Measurements from ENCODE around the gene OSBPL10. TPM values are rescaled to one million over a fixed set of nuclear protein-coding genes. Genes with fewer than 3 reads are reported as not detected.
"Not testable (repeated sequence)": the region's sequence is repeated elsewhere in the genome, so short reads cannot be mapped to it uniquely, and the experiment has no call there.

OSBPL10 gene
- polyA plus RNA-seq, 2 of the 4 experiments (the other 2 are of a cell fraction): 9.2 to 17.0 TPM

GRCh38 chr3:31861826-31862225 is 119.2 kb downstream of the OSBPL10 start:
- no peak for TF ChIP-seq EHF (CRISPR knock-in tag; IDR thresholded peaks at IDR 0.05)
- no peak for DNase-seq (ENCODE audit: low read depth in 1 of 2, low spot score in 1 of 2)
- Histone ChIP-seq H3K4me1 (no peaks in the 10 kb centered on the region), H3K9me3 (no peaks in the 10 kb centered on the region), H3K27ac (no peak overlapping the region), H3K4me3 (no peak overlapping the region), H3K4me2 (no peak overlapping the region)
- FAIRE-seq: no peak
- ChIA-PET POLR2A (no interaction called here), CTCF (no interaction called here)
- WGBS (ENCODE audit: missing lambda C conversion rate): 89% methylated on average over 5 of the region's 5 CpGs
- no peak for ATAC-seq

GRCh38 chr3:31860642-31861041 is 120.4 kb downstream of the OSBPL10 start:
- H3K4me2 ChIP-seq; CTCF ChIA-PET; POLR2A ChIA-PET; FAIRE-seq; ATAC-seq; H3K4me3 ChIP-seq; H3K9me3 ChIP-seq; DNase-seq (ENCODE audit: low read depth in 1 of 2, low spot score in 1 of 2); H3K27ac ChIP-seq; H3K4me1 ChIP-seq: not testable (repeated sequence)
- 88% methylated on average over 4 of the region's 4 CpGs for WGBS (ENCODE audit: missing lambda C conversion rate)

- TF ChIP-seq POLR2A (IDR thresholded peaks at IDR 0.05; ENCODE audit: low read length) (no peak), CHD4 (IDR thresholded peaks at IDR 0.05; ENCODE audit: borderline replicate concordance) (no peak), HMGXB4 (CRISPR knock-in tag; IDR thresholded peaks at IDR 0.05; ENCODE audit: borderline replicate concordance) (no peak), JUNB (IDR thresholded peaks at IDR 0.05) (no peak), MAZ (IDR thresholded peaks at IDR 0.05; ENCODE audit: borderline replicate concordance, low read depth, low read length) (no peak), FOSB (CRISPR knock-in tag; IDR thresholded peaks at IDR 0.05) (no peak), NPAS2 (CRISPR knock-in tag; IDR thresholded peaks at IDR 0.05; ENCODE audit: borderline replicate concordance) (no peak), TP53 (CRISPR knock-in tag; IDR thresholded peaks at IDR 0.05) (no peak), ESRRA (IDR thresholded peaks at IDR 0.05; ENCODE audit: borderline replicate concordance, low read length) (no peak), HOXB5 (CRISPR knock-in tag; IDR thresholded peaks at IDR 0.05) (no peak), TFCP2L1 (CRISPR knock-in tag; IDR thresholded peaks at IDR 0.05) (no peak), CTCF (IDR thresholded peaks at IDR 0.05) (no peak), PHF8 (IDR thresholded peaks at IDR 0.05; ENCODE audit: borderline replicate concordance, low read depth) (no peak), HEYL (CRISPR knock-in tag; IDR thresholded peaks at IDR 0.05) (no peak), HOXA7 (CRISPR knock-in tag; IDR thresholded peaks at IDR 0.05) (no peak), REST (IDR thresholded peaks at IDR 0.05) (no peak), HDAC2 (IDR thresholded peaks at IDR 0.05) (no peak), BCL3 (IDR thresholded peaks at IDR 0.05) (no peak)
- Histone ChIP-seq H3K4me3 (no peak overlapping the region), H3K9me3 (no peaks in the 10 kb centered on the region), H3K4me1 (no peaks in the 10 kb centered on the region), H3K4me2 (no peak overlapping the region), H3K27ac (no peak overlapping the region)
- CTCF ChIA-PET: interaction anchor here (1.0 kb wide), 1 partner anchor 52 kb away, joined by 3 read pairs; no protein-coding TSS in a partner anchor
- FAIRE-seq (no peak), ATAC-seq (no peak), DNase-seq (ENCODE audit: low read depth in 1 of 2, low spot score in 1 of 2) (no peak)
- WGBS (ENCODE audit: missing lambda C conversion rate): 88% methylated on average over 6 of the region's 6 CpGs
- POLR2A ChIA-PET: no interaction called here
Observed at GRCh38 chr3:31859245-31859644, 121.8 kb downstream of the OSBPL10 start.

Data from A549 (cell line).